Stimulated activated CD4-positive, alpha-beta T cell treated with anti-CD3 and anti-CD28 coated beads, Interleukin-2, amount 100 ng/mL, for 24 hours (primary cell): ENCODE measurements around the gene FADS1.

Experiments used
- DNase-seq, 2 donors: peaks; one replicate each; pipeline ENCODE4 v3.0.0-alpha.2; 2020

The FADS1 gene

DNA sequence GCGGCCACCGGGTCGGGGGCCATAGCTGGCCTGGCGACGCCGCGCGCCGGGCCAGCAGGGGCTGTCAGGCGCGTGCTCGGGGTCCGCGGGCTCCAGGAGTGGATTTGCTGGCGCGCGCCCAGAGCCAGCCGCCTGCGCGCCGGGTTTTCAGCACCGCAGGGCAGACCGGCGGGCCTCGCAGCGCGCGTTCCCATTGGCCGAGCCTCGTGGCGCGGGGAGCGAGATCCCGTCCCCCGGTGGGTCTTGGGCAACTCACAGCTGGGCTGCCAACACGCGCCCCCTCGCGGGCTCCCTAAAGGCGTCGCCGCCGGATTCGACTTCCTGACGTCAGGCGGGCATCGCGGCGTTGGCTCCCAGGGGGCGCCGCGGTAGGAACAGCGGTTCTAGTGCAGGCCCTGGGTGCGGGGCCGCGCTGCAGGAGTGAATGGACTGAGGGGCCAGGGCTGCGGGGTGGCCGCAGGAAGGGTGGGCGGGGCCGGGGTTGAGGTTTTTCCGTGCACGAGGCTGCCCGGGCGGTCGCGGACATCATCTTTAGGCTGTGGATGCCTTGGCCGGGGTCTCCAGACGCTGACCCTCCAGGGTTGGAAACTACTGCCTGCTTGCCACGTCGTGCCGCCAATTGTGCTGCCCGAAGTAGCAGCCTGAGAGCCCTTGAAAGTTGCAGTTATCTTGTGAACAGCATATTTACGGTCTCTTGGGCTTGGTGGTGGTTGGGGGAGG is at the start of gene FADS1:
Gene FADS1, minus strand, starts transcription at position 268 of the 720 bp plus-strand sequence. Its CDS starts 74 bp downstream, at position 194.
- DNase-seq = peak; percentile 75 to 84

DNA sequence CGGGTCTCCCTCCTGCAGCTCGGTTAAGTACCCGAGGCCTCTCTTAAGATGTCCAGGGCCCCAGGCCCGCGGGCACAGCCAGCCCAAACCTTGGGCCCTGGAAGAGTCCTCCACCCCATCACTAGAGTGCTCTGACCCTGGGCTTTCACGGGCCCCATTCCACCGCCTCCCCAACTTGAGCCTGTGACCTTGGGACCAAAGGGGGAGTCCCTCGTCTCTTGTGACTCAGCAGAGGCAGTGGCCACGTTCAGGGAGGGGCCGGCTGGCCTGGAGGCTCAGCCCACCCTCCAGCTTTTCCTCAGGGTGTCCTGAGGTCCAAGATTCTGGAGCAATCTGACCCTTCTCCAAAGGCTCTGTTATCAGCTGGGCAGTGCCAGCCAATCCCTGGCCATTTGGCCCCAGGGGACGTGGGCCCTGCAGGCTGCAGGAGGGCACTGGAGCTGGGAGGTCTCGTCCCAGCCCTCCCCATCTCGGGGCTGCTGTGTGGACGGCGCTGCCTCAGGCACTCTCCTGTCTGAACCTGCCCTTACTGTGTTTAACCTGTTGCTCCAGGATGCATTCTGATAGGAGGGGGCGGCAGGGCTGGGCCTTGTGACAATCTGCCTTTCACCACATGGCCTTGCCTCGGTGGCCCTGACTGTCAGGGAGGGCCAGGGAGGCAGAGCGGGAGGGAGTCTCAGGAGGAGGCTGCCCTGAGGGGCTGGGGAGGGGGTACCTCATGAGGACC is 49.6 kb upstream of the FADS1 start:
- DNase-seq = no peak

DNA sequence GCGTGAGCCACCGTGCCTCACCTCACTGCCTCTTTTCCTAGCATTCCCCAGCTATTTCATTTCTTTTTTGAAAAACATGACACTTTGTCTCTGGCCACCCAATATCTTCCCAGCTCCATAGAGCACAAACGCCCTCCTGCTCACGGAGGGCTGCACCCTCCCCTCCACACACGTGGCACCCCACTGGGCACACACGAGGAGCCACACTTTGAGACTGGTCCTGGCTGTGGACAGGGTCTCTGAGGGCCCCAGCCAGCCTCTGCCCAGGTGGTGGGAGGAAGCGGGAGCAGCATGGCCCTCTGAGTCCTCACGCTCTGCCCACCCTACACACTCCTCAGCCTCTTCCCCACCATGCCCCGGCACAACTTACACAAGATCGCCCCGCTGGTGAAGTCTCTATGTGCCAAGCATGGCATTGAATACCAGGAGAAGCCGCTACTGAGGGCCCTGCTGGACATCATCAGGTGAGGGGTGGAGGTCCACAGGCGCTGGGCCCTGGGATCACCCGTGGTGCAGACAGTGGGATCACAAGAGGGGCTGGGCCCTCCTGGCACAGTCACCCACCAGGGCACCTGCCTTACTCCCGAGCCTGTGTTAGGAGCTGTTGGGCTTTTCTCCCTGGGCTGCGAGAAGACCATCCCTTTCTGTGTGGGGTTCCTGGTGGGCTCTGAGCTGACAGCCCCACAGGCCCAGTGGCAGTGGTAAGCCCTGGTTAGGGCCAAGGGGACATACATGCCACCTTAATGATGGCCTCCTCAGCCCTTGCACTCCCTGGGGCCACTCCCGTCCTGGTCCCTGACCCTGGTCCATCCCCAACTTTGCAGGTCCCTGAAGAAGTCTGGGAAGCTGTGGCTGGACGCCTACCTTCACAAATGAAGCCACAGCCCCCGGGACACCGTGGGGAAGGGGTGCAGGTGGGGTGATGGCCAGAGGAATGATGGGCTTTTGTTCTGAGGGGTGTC is 48.3 kb upstream of the FADS1 start:
- DNase-seq = no peak

DNA sequence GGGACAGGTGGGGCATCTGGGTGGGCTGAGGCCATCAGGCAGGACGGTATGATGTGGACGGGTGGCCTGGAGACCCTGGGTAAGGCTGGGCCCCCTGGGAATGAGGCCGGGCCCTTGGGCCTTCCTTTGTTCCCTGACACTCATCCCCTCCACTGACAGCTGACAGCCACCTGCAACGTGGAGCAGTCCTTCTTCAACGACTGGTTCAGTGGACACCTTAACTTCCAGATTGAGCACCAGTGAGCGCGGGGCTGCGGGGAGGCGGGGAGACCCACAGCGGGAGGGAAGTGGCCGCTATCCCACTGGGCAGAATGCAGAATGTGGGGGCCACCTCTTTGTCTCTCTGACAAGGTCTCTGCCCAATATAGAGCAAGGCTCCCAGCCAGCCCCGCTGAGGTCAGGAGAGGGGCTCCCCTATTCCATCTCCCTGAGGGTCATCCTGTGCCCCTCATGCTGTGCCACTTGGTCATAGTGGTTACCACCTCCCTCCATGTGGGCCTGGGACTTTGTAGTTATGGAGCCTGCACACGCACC is 46.8 kb upstream of the FADS1 start:
- DNase-seq = no peak

DNA sequence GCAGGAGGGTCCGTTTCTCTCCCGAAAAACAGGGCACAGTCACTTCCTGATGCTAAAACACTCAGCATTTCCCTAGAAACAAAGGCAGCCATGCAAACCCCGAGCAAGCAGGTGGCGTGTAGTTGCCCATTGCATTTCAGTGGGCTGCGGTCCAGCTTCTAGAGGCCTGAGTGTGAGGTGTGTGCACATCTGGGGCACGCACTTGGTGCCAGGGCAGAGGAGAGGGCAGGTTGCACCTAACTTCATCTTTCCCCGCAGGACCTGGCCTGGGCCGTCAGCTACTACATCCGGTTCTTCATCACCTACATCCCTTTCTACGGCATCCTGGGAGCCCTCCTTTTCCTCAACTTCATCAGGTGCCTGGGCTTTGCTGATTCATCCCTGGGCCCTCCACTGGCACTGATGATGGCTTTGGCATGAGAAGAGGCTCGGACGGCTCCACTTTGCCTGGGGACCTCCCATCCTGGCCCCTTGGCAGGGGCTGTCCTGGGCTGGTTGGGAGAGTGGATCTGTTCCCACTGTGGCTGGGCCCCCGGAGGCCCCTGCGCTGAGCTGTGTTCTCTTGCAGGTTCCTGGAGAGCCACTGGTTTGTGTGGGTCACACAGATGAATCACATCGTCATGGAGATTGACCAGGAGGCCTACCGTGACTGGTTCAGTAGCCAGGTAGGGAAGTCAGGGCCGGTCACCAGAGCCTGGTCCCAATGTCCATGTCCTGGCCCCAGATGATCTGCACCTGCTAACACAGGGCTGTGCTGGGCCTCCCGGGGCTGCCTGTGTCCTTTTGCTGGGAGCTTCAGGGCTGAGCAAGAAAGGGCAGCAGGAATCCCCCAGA is 46.1 kb upstream of the FADS1 start:
- DNase-seq = no peak

DNA sequence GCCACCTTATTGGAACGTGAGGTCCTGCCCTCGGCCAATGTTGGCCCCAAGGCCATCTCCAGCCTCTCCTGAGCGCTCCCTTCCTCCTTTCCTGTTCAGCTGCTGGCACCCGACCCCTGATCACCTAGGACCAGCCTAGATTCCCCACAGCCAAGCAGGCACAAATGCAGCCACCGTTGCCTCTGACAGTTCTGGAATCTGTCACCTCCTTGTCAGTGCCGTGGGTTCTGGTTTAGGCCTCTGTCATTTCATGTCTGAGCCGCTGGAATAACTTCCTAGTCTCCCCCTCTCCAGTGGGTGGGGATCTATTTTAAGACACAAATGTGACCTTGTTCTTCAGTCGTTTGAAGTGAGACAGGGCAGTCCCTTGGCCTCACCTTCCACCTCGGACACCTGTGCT is 44.8 kb upstream of the FADS1 start:
- DNase-seq = no peak

DNA sequence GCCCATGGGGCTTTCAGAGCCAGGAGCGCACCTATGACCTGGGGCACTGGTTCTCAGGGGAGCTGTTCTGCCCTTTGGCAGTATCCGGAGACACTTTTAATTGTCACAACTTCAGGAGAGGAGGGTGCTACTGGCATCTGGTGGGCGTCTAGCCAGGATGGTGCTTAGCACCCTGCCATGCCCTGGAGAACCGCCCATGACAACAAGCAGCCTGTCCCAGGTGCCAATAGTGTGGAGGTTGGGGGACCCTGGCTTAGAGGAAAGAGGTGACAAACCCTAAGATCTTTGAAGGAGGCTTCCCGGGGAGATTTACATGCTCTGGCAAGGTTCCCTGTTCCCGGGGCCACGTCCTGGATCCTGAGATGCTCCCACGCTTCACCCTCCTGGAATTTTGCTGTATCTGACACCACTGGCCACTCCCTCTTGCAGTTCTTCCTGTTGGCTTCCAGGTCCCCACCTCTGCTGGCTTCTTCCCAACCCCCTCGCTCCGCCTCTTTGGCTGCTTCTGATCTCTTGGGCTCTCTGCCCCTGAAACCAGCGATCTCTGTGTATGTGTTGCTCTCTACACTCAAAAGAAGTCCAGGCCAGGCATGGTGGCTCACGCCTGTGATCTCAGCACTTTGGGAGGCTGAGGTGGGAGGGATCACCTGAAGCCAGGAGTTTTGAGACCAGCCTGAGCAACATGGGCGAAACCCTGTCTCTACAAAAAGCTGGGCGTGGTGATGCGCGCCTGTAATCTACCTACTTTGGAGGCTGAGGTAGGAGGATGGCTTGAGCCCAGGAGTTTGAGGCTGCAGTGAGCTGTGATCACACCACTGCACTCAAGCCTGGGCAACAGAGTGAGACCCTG is 43.5 kb upstream of the FADS1 start:
- no peak for DNase-seq

DNA sequence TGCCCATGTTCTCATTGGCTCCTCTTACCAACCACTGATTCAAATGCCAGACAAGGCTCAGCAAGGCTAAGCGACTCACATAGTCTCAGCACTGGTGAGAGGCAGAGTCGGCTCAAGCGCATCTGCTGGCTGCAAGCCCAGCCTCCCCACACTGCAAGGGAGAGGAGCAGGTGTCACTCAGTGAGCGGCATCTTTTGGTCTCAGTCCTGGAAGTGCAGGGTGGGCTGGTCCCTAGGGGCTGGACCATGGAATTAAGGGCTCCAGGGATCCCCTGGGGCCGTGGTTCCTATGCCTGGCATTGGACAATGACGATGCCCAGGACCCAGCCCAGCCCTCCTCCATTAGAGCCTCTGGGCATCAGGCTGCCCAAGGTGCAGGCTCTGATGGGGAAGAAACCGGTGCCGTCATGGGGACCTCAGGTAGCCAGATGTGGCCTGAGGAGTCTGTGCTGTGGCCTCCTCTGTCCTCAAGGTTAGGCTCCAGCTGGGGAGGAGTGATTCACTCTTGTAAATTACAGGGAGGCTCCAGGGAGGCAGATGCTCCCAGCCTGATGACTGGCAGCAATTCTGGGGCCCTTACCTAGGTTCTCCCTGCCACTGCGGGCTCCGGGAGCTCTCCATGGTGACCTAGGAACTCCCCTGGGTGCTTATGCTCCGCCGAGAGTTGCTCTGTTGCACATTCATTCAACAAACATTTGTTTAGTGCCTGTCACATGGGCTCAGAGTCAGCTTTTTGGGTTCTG is 39.3 kb upstream of the FADS1 start:
- no peak for DNase-seq

DNA sequence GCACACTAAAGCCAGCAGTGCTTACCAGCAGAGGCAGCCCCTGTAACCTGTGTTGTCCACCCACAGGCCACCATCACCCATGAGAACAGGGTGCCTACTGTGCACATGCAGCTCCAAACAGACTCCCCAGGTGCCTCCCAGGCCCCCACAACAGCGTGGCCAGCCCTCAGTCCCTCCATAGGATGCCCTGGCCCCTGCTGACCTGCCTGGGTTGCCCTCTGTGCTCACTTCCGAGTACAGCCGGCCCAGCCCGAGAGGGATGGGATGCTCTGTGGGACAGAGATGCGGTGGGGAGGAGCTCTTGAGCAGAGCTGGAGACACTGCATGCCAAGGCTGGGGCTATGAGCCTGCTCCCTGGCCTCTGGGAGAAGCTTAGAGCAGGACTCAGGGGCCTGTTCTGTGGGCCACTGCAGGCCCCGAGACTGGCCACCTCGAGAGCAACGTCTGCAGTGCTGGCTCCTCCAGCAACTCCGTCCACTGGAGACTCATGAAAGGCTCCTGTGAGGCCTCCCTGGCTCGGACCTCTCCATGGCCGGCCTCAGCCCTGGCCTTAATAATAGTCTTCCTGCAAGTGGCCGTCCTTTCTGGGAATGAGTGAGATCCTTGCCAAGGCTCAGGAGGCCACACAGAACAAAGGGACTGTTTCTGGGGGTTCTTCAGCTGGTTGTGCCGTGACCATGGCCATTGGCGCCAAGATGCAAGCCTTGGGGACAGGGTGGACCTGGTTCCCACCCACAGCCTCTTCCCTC is 38.3 kb upstream of the FADS1 start:
- no peak for DNase-seq

DNA sequence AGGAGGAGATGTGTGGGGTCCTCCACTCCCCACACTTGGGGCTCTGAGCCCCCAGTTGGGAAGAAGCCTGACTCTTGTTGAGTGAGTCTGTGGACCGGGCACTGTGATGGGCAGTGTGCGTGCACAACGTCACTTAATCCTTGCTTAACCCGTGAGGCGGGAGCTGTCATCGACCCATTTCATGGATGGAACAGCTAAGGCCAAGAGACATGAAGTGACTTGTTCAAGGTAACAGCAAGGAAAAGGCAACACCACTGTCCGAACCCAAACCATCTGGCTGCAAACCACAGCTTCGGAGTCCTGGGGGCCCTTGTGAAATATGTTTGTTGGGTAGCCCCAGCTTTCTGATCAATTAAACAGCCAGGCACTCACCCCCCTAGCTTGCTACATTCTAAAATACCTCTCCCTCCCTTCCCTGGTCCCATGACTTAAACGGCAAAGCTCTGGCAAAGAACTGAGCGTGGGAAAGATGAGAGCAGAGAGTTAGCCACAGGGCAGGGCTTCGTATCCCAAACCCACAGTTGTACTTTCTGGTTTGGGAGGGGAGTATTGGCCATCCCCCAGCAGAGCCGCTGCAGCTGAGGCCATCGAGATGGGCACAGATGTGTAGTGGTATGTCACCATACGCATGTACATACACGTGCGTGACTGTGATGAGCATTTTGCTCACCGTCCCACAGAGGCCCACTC is 37.5 kb upstream of the FADS1 start:
- DNase-seq = no peak

DNA sequence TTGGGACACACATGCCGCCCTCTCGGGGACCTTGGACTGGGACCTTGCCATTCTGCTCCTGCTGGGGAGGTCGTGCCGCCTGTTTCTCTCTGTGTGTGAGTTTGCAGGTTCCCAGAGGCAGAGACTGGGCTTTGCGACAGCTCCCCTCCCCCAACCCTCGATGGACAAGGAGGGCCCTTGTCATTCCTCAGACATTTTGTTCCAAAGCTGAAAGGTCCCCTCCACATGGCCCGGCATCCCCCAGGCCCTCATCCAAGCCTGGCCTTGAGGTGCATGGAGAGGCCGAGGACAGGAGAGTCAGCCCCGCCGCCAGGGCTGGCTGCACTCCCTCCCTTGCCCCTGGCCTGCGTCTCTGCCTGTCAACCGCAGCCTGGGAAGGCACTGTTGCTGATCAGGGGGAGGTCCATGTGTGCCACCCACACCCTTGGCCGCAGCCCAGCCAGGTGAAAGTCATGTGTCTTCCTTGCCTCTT is 36.9 kb upstream of the FADS1 start:
- no peak for DNase-seq

DNA sequence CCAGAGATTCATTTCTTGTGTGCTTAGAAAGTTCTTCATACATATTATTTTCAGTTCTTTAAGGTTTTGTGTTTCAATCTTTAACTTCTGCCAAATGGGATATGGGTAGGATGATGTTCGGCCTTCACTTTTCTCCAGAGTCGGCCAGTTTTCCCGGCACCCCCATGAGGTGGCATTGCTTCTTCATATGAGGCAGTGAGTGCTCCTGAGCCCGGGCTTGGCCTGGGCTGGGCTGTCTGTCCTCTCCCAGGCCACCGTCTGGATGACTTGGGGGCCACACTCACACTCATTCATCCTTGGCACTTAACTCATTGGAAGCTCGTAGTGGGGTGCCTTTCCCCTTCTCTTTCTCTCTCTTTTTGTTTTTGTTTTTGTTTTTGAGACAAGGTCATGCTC is 35.1 kb upstream of the FADS1 start:
- no peak for DNase-seq

DNA sequence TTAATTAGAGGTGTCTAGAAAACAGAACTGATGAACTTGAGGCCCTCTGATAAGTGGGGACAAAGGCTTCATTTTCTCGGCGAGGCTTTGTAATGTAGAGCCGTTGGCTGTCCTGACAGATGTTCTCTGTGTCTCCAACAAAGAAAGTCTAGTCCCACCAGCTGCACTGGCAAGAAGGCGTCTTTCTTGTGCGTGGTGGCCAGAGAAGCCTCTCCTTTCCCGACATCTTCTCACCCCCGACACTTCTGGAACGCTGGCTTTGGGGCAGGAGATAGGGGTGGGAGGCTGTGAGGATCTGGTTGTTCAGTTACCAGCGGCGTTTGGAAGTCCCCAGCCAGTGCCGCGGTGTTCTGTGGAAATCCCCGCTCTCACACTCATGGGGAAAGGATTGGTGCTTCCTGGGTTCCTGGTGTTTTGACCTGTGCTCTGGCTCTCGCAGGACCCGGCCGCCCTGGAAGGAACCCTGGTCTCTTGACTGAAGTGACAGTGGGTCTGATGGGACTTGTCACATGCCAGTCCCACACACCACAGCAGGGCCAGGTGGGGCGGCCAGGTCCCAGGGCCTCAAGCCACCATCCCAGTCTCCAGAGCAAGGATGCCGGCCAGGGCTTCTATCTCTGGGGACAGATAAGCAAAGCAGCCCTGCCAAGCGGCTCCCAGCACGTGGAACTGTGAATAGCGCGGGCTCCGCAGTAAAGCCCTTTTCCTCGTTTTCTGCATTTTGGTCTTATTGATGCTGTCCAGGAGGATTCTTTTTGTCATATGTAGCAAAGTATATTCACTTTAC is 34.5 kb upstream of the FADS1 start:
- DNase-seq = no peak

DNA sequence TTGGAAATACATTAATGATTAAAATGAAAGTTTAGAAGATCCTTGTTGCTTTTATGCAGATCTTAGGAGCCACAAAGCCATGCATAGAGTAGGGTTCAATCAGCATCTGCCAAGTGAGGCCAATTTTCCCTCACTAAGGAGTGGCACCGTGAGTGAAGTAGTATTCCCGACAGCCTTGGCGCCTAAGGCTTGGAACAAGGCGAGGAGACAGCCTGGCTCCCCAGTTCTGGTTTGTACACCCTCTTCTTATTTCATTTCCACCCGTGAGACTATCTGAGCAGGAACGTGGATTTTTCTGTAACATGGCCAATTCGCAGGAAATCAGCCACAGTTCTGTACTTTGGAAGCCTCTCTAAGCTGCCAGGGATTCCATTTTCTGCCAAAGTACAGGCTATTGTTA is 33.9 kb upstream of the FADS1 start:
- DNase-seq = no peak

DNA sequence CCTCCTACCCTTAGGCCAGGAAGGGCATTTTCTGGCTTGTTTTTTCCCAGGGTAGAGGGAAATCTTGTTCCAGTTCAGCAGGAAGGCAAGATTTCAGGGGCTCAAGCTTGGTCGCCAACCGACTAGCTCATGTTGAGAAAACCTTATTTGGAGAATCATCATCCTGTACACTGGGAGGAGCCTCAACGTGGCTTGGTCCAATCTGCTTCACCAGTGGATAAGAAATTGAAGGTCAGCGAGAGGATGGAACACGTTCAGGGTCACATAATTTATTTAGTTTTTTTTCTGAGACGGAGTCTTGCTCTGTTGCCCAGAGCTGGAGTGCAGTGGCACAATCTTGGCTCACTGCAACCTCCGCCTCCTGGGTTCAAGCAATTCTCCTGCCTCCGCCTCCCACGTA is 31.8 kb upstream of the FADS1 start:
- no peak for DNase-seq

DNA sequence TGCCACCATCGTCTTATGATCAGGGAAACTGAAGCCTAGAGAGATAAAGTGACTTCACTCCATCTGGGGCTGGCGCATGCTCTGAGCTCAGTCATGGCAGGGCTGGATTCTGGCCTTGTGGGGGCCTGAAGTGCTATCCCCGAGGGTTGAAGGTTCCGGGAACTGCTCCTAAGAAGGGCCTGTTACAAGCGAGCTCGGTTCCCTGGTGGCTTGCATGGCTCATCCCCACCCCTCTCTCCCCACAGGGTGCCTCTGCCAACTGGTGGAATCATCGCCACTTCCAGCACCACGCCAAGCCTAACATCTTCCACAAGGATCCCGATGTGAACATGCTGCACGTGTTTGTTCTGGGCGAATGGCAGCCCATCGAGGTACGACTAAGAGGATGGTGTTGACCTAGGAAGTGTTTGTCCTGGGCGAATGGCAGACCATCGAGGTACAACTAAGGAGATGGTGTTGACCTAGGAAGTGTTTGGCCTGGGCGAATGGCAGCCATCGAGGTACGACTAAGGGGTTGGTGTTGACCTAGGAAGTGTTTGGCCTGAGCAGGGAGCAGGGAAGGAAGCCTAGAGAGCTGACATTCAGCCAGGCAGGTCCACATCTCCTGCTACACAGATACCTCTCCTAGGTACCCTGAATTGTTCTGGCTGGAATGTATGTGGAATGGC is 31.2 kb upstream of the FADS1 start:
- no peak for DNase-seq

DNA sequence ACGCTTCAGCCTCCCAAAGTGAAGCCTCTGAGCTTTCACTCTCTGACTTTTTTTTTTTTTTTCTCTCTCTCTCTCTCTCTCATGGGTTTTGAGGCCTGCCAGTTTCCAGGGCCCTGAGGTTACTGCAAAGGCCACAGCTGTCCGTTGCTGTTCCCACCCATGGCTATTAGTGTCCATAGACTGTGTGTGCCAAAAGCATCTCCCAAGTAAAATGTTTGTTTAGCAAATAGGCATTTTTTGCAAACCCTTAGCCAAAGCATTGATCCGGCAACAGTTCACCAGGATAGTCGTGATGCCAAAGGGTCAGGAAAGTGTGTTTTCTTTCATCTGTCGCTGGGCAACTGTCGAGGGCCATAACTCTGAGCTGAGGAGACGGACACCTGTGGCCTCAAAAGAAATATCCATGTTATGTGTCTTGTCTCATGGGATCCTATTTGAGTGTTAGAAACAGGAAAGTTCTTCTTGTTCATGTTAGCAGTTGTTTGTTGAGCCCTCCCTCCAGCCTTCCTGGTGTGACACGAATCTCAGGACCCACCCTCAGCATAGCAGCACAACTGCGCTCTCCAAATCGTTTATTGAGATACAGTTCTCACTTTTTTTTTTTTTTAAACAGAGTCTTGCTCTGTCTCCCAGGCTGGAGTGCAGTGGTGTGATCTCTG is 29.7 kb upstream of the FADS1 start:
- DNase-seq = no peak
